PC-3 (cell line): ENCODE data around the gene SSC5D. TPM values are rescaled to one million over a fixed set of nuclear protein-coding genes. Genes with fewer than 3 reads are reported as not detected.

ENCODE experiments used
- ATAC-seq: fragments of 200-7000 bp; cut with Tn5 transposase; 2 replicates; pipeline ENCODE4 v1.9.1; 2020; ENCODE audit warnings: mild to moderate bottlenecking, moderate library complexity
- BruUV-seq: library from RNA; stranded (reverse); fragments of 400-500 nt; replicated peaks from 2 replicates; lab custom pipeline; 2021; lab: Mats Ljungman, UMichigan
- CTCF ChIA-PET: fragments of 300-600 bp; sonication (Branson Sonifier 250); formaldehyde crosslinking; loops from one replicate; lab custom pipeline; 2022; ENCODE audit warnings: antibody characterized with exemption; lab: Charles Lee
- POLR2A ChIA-PET: fragments of 300-600 bp; sonication (Branson Sonifier 250); formaldehyde crosslinking; loops from one replicate; lab custom pipeline; 2022; ENCODE audit warnings: antibody characterized with exemption; ENCODE audit not compliant: unreplicated experiment; lab: Charles Lee
- DNase-seq: peaks from one replicate; pipeline ENCODE4 v3.0.0-alpha.2; 2015
- H2AFZ ChIP-seq: fragments of 300-600 bp; sonication (generic); 2 replicates; pipeline ENCODE4 v1.6.0; 2016; ENCODE audit warnings: antibody characterized with exemption, low read length
- H3F3A ChIP-seq: fragments of 300-600 bp; sonication (generic); one replicate; pipeline ENCODE4 v1.6.0; 2017; ENCODE audit warnings: antibody characterized with exemption, low read length, control low read depth, mild to moderate bottlenecking; ENCODE audit not compliant: unreplicated experiment
- H3K27ac ChIP-seq: fragments of 300-600 bp; sonication (generic); 2 replicates; pipeline ENCODE4 v1.5.1; 2016; ENCODE audit warnings: mild to moderate bottlenecking, low read length
- H3K27me3 ChIP-seq: fragments of 300-600 bp; sonication (generic); 2 replicates; pipeline ENCODE4 v1.6.1; 2016; ENCODE audit warnings: low read length, mixed read lengths
- H3K36me3 ChIP-seq: fragments of 300-600 bp; sonication (generic); 2 replicates; pipeline ENCODE4 v1.6.1; 2016; ENCODE audit warnings: low read depth, mixed run types, low read length, mixed read lengths
- H3K4me1 ChIP-seq: fragments of 300-600 bp; sonication (generic); 2 replicates; pipeline ENCODE4 v1.5.1; 2016; ENCODE audit warnings: low read length; ENCODE audit not compliant: insufficient read depth
- H3K4me2 ChIP-seq: fragments of 300-600 bp; sonication (generic); 2 replicates; pipeline ENCODE4 v1.6.0; 2016; ENCODE audit warnings: low read length
- H3K4me3 ChIP-seq: fragments of 300-600 bp; sonication (generic); 2 replicates; pipeline ENCODE4 v1.5.1; 2016; ENCODE audit warnings: mild to moderate bottlenecking, low read length, mixed read lengths
- H3K79me2 ChIP-seq: fragments of 300-600 bp; sonication (generic); 2 replicates; pipeline ENCODE4 v1.6.1; 2017; ENCODE audit warnings: low read length, mixed read lengths
- H3K9ac ChIP-seq: fragments of 300-600 bp; sonication (generic); 2 replicates; pipeline ENCODE4 v1.6.0; 2016; ENCODE audit warnings: mild to moderate bottlenecking, low read length
- H3K9me2 ChIP-seq: fragments of 300-600 bp; sonication (generic); replicated peaks from 2 replicates; pipeline ENCODE4 v1.6.1; 2016; ENCODE audit warnings: mixed run types, low read length, mixed read lengths
- H3K9me3 ChIP-seq: fragments of 300-600 bp; sonication (generic); 2 replicates; pipeline ENCODE4 v1.6.1; 2016; ENCODE audit warnings: low read length, mixed read lengths
- H4K20me1 ChIP-seq: fragments of 300-600 bp; sonication (generic); 2 replicates; pipeline ENCODE4 v1.6.1; 2016; ENCODE audit warnings: low read length, mixed read lengths
- CTCF ChIP-seq: fragments of 300-600 bp; sonication (generic); conservative IDR thresholded peaks from 2 replicates; pipeline ENCODE4 v1.5.1; 2017; ENCODE audit warnings: antibody characterized with exemption, low read depth, mild to moderate bottlenecking, low read length
- EZH2 ChIP-seq: fragments of 300-600 bp; sonication (generic); IDR thresholded peaks from one replicate; pipeline ENCODE4 v1.6.1; 2017; ENCODE audit warnings: antibody characterized with exemption, mild to moderate bottlenecking, low read length; ENCODE audit not compliant: unreplicated experiment
- EZH2phosphoT487 ChIP-seq: fragments of 300-600 bp; sonication (generic); IDR thresholded peaks from 2 replicates; pipeline ENCODE4 v1.6.1; 2018; ENCODE audit warnings: mild to moderate bottlenecking, antibody characterized with exemption, low read length, borderline replicate concordance
- intact Hi-C: fragments of 100-400 bp; cut with micrococcal nuclease; formaldehyde crosslinking; loops from 2 replicates; pipeline ENCODE4 v1.9.0; 2023
- total RNA-seq: library from RNA; depleted of rRNA; stranded (reverse); fragments of >200 nt; gene quantifications from 2 replicates; pipeline ENCODE4 v1.2.3, GENCODE V29; 2014

The SSC5D gene
- total RNA-seq, 1 experiment from 2014 or later: not detected

- Histone ChIP-seq H3K27ac (no peak overlapping the region), H4K20me1 (no peaks in the 10 kb centered on the region), H3F3A (peaks cover 3% of the 10 kb centered on the region), H3K4me2 (no peak overlapping the region), H3K79me2 (no peaks in the 10 kb centered on the region), H3K36me3 (no peaks in the 10 kb centered on the region), H3K4me3 (no peak overlapping the region), H3K9me3 (no peaks in the 10 kb centered on the region), H3K4me1 (peaks cover 39% of the 10 kb centered on the region), H3K9me2 (no peaks in the 10 kb centered on the region), H2AFZ (no peak overlapping the region), H3K9ac (no peak overlapping the region), H3K27me3 (no peaks in the 10 kb centered on the region)
- DNase-seq: peak; percentile 23
- ChIA-PET CTCF (no interaction called here), POLR2A (no interaction called here)
- no TSS peak for BruUV-seq
- ATAC-seq: no peak
- intact Hi-C loops: no loop called here
- TF ChIP-seq EZH2phosphoT487 (no peak), EZH2 (no peak), CTCF (no peak)
Observed at GRCh38 chr19:55544776-55545439, 56.7 kb downstream of the SSC5D start.

GRCh38 chr19:55545443-55545842, 57.2 kb downstream of the SSC5D start, which contains the start of gene SBK3:
Gene SBK3 (minus strand): TSS chr19:55545543. CDS start chr19:55545543, 0 bp downstream.
- no peaks in the 10 kb centered on the region for H4K20me1 ChIP-seq
- H3K4me1 ChIP-seq: peaks cover 43% of the 10 kb centered on the region
- no TSS peak for BruUV-seq
- H3K4me3 ChIP-seq: no peak within 1 kb of the TSS
- peaks cover 3% of the 10 kb centered on the region for H3F3A ChIP-seq
- H3K36me3 ChIP-seq: no peaks in the 10 kb centered on the region
- ChIA-PET CTCF (no interaction called here), POLR2A (no interaction called here)
- no peaks in the 10 kb centered on the region for H3K79me2 ChIP-seq
- H3K9me2 ChIP-seq: no peaks in the 10 kb centered on the region
- ATAC-seq (no peak), DNase-seq (no peak)
- intact Hi-C loops: no loop called here
- H3K9me3 ChIP-seq: no peaks in the 10 kb centered on the region
- TF ChIP-seq EZH2phosphoT487: no peak
- TF ChIP-seq EZH2: no peak
- no peak for TF ChIP-seq CTCF
- H3K27me3 ChIP-seq: no peaks in the 10 kb centered on the region
- H3K9ac ChIP-seq: no peak within 1 kb of the TSS
- no peak within 1 kb of the TSS for H3K4me2 ChIP-seq
- H3K27ac ChIP-seq: no peak within 1 kb of the TSS
- no peak within 1 kb of the TSS for H2AFZ ChIP-seq

- no peak overlapping the region for H2AFZ ChIP-seq
- no peaks in the 10 kb centered on the region for H4K20me1 ChIP-seq
- H3K9me3 ChIP-seq: no peaks in the 10 kb centered on the region
- intact Hi-C loops: no loop called here
- POLR2A ChIA-PET: no interaction called here
- peaks cover 43% of the 10 kb centered on the region for H3K4me1 ChIP-seq
- no peaks in the 10 kb centered on the region for H3K9me2 ChIP-seq
- no TSS peak for BruUV-seq
- CTCF ChIA-PET: no interaction called here
- TF ChIP-seq EZH2phosphoT487 (no peak), EZH2 (no peak), CTCF (no peak)
- peaks cover 3% of the 10 kb centered on the region for H3F3A ChIP-seq
- DNase-seq (no peak), ATAC-seq (no peak)
- no peak overlapping the region for H3K27ac ChIP-seq
- H3K79me2 ChIP-seq: no peaks in the 10 kb centered on the region
- no peak overlapping the region for H3K4me2 ChIP-seq
- H3K4me3 ChIP-seq: no peak overlapping the region
- H3K36me3 ChIP-seq: no peaks in the 10 kb centered on the region
- H3K27me3 ChIP-seq: no peaks in the 10 kb centered on the region
- no peak overlapping the region for H3K9ac ChIP-seq
Observed at GRCh38 chr19:55546011-55546410, 57.8 kb downstream of the SSC5D start.
